Measurements from ENCODE around the gene SUMO4. TPM values are rescaled to one million over a fixed set of nuclear protein-coding genes. Genes with fewer than 3 reads are reported as not detected.

The SUMO4 gene
- total RNA-seq (2014; rRNA removed; shearing (Covaris generic)): 0.23 and 0.87 TPM in 2 replicates
- 0.19 and 0.62 TPM in 2 replicates for polyA plus RNA-seq (2014; cell fraction: nucleus; rRNA removed)

DNA sequence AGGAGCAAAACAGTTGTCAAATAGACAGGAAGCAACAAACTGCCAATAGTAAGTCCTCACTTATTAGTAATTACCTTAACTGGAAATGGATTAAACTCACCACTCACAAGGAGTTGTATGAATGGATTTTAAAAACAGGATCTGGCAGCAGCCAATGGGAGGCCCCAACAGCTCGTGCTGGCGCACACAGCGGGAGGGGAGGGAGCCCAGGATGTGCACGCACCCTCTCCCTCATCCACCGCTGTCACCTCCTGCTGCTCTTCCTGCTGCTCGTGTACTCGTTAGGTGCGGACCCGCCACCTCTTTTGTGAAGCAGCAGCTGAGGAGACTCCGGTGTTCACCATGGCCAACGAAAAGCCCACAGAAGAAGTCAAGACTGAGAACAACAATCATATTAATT lies at the start of gene SUMO4:
Gene SUMO4 (plus strand): TSS at position 213 of the 400 bp plus-strand sequence. CDS start 130 bp downstream, at position 343.
- DNase-seq (ENCODE audit: extremely low read depth, low read depth): no peak

DNA sequence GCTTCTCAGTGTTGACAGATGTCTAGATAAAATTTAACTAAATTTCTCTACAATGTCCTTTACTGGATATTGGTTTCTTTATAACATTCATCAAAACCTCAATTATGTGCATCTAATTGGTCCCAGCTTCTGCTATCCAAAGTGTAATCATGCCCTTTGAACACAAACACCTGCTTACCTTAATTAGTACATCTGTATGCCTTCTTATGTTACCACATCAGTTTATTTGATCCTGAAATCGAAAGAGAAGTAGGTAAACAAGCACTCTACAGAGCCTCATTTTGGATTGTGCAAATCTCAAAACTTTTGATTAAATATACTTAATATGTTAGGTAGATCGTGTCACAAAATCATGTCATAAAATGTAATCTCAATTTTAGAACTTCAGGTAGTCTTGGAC lies 46.1 kb upstream of the SUMO4 start:
- no peak for DNase-seq (ENCODE audit: extremely low read depth, low read depth)

DNA sequence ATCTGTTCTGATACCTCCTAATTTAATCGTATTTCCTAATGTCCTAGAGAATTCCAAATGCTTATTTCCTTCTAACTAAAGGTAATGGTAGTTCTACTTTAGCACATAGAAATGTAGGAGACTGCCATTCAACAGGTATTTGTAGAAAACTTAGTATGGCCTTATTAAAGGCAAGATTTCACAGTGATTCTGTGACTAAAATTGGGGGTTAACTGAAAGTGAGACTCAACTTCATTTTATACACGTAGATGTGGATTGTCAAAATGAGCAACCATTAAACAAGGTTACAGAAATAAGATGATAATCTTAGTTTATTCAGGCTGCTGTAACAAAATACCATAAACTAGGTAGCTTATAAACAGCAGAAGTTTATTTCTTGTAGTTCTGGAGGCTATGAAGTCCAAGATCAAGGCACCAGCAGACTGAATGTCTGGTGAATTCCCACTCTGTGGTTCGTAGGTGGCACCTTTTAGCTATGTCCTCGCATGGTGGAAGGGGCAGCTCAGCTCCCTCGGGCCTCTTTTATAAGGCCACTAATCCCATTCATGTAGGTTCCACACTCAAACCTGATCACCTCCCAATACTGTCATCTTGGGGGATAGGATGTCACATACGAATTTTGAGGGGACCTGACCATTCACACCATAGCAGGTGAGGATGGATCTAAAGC lies 43.8 kb upstream of the SUMO4 start:
- no peak for DNase-seq (ENCODE audit: extremely low read depth, low read depth)

DNA sequence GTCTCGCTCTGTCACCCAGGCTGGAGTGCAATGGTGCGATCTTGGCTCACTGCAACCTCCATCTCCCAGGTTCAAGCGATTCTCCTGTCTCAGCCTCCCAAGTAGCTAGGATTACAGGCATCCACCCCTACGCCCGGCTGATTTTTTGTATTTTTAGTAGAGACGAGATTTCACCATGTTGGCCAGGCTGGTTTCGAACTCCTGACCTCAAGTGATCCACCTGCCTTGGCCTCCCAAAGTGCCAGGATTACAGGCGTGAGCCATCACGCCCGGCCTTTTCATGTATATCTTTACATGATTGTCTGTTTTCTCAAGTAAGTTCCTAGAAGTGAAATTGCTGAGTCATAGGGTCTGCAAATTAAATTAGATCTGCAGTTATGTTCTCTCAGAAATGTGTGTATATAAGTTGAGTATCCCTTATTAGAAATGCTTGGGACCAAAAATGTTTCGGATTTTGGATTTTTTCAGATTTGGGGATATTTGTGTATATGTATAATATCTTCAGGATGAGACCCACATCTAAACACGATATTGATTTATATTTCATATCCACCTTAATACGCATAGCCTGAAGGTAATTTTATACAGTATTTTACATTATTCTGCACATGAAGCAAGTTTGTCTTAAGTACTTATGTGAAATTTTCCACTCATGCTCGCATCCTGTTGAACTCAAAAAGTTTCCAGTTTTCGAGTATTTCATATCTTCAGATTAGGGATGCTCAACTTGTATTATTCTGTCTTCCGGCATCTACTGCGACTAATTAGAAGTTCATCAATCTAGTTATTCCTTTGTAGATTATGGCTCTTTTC lies 42.1 kb upstream of the SUMO4 start:
- no peak for DNase-seq (ENCODE audit: extremely low read depth, low read depth)

DNA sequence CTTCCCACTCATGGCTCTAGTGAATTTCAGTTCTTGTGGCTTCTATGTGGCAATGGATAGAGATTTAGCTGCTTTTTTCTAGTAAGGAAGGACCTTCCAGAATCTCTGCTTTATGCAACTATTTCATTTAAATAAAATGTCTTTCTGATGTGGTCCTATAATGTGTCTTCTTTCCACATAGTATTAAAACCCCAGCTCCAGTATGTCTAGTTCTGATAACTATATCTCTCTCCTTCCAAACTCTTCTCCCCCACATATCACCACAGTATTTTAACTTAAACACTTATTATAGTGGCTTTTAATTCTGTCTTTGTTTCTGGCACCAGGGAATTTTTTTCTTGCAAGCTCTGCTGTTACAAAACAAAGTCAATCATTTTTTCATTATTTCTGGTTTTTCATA lies 40.6 kb upstream of the SUMO4 start:
- no peak for DNase-seq (ENCODE audit: extremely low read depth, low read depth)

- no peak for DNase-seq (ENCODE audit: extremely low read depth, low read depth)
Observed at GRCh38 chr6:149360536-149360935, 39.5 kb upstream of the SUMO4 start.

DNA sequence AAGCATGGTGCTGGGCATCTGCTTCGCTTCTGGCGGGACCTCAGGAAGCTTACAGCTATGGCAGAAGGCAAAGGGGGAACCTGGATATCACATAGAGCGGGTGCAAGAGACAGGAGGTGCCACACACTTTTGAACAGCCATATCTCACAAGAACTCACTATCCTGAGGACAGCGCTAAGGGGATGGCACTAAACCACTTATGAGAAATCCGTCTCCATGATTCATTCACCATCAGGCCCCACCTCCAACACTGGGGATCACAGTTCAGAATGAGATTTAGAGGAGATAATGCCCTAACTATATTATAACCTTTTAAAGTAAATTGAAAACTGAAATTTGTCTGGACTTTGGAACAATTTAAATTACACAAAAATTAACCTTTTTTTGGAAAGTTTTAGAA lies 37.8 kb upstream of the SUMO4 start:
- no peak for DNase-seq (ENCODE audit: extremely low read depth, low read depth)

- no peak for DNase-seq (ENCODE audit: extremely low read depth, low read depth)
Observed at GRCh38 chr6:149363154-149363553, 36.9 kb upstream of the SUMO4 start.

GRCh38 chr6:149364557-149364956 lies 35.5 kb upstream of the SUMO4 start:
- no peak for DNase-seq (ENCODE audit: extremely low read depth, low read depth)

GRCh38 chr6:149365197-149365596 lies 34.9 kb upstream of the SUMO4 start:
- DNase-seq (ENCODE audit: extremely low read depth, low read depth): no peak

DNA sequence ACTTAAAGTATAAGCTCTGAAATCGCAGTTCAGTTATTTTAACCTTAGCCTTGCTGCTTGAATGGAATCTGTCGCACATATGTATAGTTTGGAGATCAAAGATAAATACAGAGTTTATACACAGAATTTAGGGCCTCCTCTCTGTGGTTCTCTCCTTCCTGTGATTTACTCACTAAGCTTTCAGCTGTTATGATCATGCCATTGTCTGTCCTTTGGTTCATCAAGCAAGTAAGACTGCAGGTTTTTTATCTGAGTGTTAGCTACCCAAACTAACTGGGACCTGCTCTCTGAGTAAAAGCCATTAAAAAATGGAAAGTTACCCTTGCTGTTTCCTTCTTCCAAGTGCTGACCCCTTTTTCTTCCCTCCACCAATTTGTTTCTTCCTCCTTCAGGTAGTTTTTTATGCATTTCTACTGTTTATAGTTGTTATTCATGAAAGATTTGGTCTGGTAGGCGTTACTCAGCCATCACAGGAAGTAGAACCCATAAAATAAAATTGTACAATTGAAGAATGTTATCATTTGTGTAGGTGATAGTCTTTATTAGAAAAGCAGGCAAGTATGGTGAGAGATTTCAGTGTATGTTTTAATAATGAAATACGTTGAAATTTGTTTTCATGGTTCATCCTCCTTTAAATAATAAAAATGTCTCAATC lies 33.7 kb upstream of the SUMO4 start:
- no peak for DNase-seq (ENCODE audit: extremely low read depth, low read depth)

DNA sequence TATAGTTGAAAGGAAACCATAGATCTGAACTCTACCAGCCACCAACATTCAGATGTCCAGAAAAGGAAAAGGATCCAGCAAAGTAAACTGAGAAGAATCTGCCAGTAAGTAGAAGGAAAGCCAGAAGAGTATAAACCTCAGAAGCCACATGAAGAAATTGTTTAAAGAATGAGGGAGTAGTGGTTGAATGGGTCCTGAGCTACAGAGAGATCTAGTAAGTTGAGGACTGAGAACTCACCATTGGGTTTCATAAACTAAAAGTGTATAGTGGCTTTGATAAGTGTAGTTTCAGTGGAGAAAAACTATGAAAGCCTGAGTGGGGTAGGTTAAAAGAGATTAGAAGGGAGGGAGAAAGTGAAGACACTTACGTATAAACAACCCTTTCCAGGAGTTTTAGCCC lies 32.0 kb upstream of the SUMO4 start:
- DNase-seq (ENCODE audit: extremely low read depth, low read depth): no peak

GRCh38 chr6:149371154-149371553 lies 28.9 kb upstream of the SUMO4 start:
- DNase-seq (ENCODE audit: extremely low read depth, low read depth): no peak

DNA sequence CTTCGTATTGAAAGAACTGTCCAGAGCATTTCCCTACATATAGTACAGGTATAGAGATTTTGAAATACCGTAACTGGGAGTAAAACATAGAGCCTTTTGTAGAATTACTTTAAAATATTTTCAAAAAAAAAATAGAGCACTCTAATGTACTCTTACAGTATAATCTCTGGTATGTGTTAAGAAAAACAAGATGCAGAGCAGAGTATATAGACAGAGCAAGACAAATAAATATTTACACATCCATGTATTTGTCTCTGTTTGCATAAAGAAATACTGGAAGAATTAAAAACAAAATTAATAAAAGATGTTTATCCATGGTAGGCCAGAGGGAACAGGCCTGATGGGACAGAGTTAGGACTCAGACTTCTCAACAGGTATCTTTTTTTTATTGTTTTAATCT lies 28.0 kb upstream of the SUMO4 start:
- no peak for DNase-seq (ENCODE audit: extremely low read depth, low read depth)

DNA sequence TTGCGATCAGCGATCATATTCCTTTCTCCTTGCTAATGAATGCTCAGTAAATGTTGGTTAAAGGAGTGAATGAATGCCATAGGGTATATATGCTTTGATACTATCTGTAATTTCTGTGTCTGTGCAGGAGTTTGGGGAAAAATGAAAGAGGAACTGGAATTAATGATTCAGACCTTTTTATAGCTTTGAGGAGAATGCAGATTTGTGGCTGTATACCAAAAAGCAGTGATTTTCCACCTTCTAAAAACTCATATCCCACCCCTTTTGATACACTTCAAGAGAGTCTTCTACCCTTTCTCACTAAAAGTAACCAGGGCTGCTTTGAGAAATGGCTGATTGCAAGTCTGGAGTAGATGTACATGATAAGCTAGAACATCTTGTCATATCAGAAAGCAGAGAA lies 26.6 kb upstream of the SUMO4 start:
- no peak for DNase-seq (ENCODE audit: extremely low read depth, low read depth)

DNA sequence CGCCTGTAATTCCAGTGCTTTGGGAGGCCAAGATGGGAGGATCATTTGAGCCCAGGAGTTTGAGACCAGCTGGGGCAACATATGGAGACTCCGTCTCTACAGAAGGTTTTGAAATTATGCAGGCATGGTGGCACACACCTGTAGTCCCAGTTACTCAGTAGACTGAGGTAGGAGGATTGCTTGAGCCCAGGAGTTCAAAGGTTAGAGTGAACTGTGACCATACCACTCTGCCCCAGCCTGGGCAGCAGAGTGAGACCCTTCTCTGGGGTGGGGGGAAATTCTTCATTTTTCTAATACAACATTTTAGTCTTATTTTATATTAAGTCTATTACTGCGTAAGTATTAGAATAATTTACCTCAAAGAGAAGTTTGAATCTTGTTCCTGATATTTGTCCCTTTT lies 20.1 kb upstream of the SUMO4 start:
- DNase-seq (ENCODE audit: extremely low read depth, low read depth): no peak

GRCh38 chr6:149380523-149380922 lies 19.5 kb upstream of the SUMO4 start:
- DNase-seq (ENCODE audit: extremely low read depth, low read depth): no peak

- DNase-seq (ENCODE audit: extremely low read depth, low read depth): no peak
Observed at GRCh38 chr6:149383371-149383770, 16.7 kb upstream of the SUMO4 start.

DNA sequence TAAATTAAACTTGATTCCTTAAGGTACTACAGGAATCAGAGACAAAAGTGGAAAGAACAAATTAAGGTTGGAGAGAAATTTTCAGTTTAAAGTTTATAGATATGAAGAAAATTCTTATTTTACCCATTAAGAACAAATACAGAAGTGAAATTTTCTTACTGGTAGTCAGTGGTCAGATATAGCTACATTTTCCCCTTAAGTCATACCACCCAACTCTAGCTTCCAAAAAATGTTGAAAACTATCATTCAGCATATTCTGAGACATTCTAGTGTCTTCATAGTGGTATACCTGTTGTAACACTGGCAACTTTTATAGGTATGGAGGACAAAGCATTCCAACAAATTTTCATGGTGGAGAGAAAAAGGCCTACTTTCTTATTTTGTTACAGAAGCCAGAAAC lies 15.6 kb upstream of the SUMO4 start:
- DNase-seq (ENCODE audit: extremely low read depth, low read depth): no peak

- DNase-seq (ENCODE audit: extremely low read depth, low read depth): no peak
Observed at GRCh38 chr6:149385998-149386646, 13.9 kb upstream of the SUMO4 start.
